Suppressor macrophage treated with lipopolysaccharide for 4 hours (primary cell): ENCODE results near the gene HBEGF.
"Not testable (repeated sequence)": the region's sequence is repeated elsewhere in the genome, so short reads cannot be mapped to it uniquely, and the experiment has no call there.

ENCODE experiments used
- DNase-seq: peaks from one replicate; pipeline ENCODE4 v3.0.0-alpha.2; 2020

The HBEGF gene

DNA sequence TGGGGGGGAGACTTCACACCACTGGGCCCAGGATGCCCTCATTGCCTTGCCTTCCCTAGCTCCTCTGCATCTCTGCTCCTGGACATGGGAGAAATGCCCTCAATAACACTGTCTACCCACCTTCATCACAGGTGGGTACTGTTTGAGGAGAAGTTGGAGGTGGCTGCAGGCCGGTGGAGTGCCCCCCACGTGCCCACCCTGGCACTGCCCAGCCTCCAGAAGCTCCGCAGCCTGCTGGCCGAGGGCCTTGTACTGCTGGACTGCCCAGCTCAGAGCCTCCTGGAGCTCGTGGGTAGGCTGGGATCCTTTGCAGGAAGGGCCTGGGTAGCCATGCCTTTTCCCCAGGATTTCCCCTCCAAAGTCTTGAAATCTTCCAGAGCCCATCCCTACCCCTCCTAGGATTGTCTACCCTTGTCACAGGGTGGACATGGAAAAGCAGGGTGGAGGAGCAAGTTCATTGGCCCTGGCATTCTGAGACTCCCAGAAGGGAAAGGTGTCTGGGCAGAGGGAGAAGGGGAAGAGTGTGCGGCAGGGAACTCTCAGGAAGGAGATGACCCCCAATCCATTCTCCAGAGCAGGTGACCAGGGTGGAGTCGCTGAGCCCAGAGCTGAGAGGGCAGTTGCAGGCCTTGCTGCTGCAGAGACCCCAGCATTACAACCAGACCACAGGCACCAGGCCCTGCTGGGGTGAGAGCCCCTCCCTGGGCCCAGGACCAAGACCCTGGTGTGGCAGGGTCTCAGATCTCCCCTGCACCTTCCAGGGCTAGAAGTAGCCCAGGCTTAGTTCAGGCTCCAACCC is 14.5 kb upstream of the HBEGF start:
- no peak for DNase-seq

DNA sequence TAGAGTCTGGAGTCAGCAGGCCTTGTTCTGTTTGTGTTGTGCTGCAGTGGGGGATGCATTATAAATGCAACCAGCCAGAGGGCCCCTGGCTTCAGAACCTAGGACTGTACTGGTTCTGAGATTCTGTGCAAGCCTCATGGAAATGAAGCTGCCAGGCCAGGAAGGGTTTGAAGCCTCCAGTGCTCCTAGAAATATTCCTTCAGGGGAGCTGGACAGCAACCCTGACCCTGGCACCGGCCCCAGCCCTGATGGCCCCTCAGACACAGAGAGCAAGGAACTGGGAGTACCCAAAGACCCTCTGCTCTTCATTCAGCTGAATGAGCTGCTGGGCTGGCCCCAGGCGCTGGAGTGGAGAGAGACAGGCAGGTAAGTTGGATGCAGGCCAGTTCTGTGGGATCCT is 13.7 kb upstream of the HBEGF start, which contains the start of gene SLC4A9:
Gene SLC4A9, plus strand, starts transcription at position 94 of the 400 bp plus-strand sequence. Its CDS starts 43 bp downstream, at position 137.
- no peak for DNase-seq

DNA sequence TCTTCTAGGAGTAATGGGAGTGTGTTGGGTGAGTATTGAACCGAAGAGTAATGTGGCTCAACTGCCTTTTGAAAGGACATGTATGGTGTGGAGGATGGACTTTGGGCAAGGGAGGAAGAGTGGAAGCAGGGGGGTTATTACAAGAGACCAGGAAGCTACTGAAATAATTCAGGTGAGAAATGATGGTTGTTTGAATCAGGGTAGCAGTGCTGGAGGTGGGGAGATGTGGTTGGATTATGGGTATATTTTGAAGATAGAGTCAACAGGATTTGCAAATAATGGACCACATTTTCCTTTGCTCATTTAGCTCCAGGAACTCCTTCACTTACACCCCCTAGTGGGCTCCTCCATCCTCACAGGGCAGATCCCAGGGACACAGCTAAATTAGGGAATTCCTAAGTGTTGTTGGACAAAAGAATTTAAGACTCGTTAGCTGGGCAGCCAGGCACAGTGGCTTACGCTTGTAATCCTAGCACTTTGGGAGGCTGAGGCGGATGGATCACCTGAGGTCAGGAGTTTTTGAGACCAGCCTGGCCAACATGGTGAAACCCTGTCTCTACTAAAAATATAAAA is 12.4 kb upstream of the HBEGF start:
- peak; percentile 36 for DNase-seq

DNA sequence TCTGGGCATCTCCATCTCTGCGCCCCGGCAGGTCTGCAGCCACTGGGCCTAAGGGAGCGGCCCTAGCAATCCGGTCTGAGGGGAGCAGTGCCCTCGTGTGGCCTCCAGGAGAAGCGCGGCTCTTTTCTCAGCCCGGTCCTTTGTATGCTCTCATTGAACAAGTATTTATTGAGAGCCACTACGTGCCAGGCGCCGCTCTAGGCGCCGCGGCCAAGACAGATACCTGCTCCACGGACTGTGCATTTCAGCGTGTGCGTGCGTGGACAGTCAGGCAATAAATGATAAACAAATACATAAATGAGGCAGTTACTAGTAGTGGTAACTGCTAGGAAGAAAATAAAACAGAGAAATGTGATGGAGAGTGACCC is 11.3 kb upstream of the HBEGF start:
- peak; percentile 86 for DNase-seq

DNA sequence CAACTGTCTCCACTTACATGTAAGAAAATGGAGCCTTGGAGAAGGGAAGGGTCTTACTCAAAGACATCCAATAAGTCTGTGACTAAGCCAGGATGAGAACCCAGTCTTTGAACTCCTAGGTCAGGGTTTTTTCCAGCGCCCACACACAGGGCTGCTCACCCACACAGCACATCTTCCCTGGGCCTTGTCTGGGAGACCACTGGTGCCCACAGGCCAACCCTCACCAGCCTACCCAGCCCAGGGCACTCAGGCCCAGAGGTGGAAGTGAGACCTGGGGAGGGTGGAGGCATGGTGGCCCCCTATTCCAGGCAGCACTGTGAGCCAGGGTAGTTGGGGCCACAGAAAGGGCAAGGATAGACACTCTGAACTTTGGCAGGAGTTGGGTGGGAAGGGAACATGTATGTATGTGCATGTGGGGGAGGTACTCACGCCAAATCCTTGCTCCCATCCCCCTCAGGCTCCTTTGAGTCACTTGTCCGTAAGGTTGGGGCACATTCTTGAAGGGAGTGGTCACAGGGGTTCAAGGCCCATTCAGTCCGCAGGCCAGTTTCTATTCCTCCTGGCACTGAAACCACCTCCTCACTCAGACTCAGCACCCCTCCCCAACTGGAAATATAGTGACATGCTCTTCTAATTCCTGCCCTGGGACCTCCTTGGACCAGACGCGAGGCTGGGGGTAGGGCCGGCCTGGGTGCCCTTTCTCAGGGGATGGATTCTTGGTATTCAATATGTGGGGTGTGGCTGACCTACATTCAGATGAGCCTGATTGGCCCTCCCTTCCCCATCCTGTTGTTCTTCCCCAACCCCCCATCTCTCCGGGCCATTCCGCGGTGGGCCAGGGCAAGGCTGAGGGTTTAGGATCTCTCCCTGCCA is 10.7 kb upstream of the HBEGF start:
- peak; percentile 38 for DNase-seq

DNA sequence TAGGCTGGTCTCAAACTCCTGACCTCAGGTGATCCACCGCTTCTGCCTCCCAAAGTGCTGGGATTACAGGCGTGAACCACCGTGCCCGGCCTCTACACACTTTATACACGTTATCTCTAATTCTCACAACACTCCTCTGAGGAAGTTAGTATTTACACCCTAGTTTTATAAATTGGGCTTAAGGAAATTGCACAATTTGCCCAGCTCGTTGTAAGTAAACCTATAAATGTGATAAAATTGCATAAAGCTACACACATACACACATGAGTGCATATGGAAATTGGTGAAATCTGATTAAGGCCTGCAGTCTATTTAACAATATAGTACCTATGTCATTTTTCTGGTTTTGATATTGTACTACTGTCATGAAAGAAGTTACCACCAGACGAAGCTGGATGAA is 9.1 kb upstream of the HBEGF start:
- DNase-seq, result no peak

DNA sequence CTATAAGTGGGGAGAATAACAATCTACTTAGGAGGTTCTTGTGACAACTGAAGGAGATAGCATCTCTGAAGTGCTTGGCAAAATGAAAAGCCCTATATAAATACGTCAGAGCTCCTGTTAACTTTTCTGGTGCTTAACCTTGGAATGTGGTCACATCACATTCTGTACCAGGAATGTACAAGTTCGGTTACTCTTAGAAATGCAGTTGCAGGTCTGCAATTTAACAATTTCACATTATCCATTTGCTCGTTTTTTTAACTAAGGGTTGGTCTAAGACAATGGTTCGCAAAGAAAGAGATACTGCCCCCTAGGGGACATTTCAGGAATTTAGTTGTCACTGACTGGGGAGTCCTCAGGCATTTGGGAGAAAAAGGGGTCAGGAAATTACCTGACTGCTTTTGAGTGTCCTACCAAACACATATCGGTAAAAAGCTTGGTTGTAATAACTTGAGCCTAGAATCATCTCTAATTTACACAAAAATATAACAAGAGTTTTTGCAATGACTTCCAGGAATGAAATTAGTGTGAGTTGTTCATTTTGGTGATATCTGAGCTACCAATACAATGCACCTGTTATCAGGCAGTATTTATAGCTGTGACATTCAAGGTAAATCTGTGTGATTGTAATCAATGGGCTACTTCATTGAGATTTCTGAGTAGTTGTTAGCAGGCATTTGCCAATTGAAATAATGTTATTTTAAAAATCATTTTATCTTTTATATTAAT is 5.4 kb upstream of the HBEGF start:
- DNase-seq, result peak; percentile 91

DNA sequence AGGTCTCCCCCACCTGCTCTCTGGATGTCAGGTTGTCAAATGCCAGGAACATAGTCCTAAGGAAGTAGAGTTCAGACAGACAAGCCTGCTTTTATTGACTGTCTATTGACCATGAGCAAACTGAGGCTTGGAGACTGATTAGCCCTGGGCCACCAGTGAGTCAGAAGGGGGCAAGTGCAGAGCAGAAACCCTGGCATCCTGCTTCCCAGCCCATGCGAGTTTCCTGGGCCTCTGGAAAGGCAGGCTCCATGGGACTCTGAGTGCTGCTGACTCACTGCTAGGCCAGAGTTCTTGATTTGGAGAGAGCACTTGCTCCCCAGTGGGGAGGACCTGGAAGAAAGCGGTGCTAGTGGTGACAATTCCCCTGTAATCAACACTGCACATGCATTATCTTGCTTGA is 2.8 kb upstream of the HBEGF start:
- no peak for DNase-seq

DNA sequence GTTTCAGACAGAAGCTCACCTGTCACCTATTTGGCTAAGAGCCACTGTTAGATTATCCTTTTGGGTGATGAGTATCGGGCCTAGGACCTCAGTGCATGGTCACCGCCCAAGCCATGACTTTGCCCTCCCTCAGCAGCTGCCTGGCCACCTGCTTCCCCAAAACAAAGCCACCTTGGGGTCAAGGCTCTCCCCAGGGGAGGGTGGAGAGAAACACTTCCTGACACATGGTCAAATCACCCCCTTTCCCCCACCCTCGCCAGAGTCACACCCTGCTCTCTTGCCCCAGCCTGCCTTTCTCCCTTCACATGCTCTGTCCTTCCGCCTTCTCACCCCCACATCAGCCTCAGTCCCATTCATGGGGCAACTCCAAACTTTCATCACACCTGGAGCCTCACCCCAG is 1.7 kb upstream of the HBEGF start:
- no peak for DNase-seq

DNA sequence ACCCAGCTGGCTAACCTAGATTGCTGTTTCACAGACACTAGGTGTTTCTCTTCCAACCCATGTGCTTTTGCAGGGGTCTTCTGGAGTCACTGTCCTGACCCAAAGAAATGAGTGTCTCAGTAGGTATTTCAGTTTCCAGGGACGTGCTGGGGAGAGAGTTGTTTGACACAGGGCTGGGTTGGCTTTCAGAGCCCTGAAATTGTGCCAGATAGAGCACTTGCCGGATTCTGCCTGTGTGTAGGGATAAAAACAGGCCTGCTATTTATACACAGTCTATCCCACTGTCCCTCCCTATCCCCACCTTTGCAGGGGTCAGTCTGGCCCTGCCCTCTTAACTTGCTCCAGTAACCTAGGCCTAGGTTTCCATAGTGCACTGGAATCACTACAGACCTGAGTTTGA is 957 bp upstream of the HBEGF start:
- no peak for DNase-seq

DNA sequence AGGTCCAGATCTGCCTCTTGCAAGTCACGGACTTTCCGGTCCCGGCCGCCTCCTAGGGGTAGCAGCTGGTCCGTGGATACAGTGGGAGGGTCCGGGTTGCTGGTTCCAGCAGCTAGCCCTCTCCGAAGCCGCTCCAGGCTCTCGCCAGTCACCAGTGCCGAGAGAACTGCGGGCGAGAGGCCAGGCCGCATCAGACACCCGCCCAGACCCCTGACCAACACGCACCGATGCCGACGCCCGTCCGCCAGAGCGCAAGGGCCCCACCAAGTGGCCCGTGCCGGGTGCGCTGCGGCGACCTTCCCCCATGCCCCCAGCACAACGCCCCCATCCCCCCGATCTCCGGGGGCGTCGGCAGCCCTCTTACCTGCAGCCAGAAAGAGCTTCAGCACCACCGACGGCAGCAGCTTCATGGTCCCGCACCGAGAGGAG is 470 bp downstream of the HBEGF start:
- DNase-seq, result peak; percentile 48

DNA sequence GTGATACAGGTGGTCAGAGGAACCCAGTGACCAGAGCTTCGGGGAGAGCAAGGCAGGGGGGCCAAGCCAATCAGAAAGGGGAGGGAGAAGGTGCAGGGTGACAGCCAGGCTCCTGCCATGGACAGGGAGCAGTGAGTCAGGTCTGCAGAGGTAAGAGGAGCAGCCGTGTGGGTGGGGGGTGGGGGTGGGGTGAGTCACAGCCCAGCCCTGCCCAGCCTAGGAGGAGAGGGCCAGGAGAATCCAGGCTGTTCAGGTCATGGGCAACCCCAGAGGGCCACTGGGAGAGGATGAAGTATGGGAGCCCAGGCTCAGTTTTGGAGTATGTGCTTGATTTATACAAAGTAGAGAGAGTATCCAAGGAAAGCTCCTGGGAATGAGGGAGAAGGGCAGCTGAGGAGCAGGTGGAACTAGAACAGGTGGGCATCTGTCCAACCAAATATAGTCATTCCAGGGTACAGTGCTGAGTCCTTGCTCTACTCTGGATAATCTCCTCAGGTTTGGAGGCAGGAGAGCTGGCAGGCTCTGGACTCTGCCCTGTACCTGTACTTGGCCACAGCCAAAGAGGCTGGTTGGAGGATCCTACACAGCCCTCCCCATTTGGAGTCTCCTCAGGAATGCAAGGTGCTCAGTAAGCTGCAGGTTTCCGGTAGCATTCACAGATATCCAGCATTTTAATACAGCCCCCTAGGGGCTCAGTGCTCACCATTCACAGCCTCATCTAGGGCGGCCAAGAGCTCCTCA is 1.6 kb downstream of the HBEGF start:
- DNase-seq, result no peak

DNA sequence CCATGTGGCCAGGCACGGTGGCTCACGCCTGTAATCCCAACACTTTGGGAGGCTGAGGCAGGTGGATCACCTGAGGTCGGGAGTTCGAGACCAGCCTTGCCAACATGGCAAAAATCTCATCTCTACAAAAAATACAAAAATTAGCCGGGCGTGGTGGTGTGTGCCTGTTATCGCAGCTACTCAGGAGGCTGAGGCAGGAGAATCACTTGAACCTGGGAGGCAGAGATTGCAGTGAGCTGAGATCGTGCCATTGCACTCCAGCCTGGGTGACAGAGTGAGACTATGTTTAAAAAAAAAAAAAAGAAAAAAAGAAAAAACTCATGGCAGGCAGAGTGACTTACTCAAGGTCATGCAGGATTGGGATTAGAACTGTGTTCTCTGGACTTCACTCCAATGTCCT is 2.6 kb downstream of the HBEGF start:
- not testable (repeated sequence) for DNase-seq

DNA sequence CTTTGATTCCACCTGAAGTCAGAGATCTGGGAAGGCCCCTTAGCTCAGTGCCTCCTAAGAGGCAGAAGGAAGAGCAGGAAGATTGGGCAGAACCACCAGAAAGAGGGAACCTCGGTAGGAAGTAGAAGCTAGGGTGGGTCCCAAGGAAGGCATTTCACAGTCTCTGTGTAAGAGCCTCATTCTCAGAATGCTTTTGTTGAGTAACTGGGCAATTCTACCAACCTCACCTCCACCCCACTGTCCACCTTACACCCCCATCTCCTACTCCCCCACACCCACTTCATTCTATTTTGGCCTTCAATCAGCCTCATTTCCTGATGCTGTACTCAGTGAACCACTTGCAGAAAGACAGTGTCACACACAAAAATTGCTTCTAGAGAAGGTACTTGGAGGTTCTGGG is 3.5 kb downstream of the HBEGF start:
- DNase-seq, result no peak

DNA sequence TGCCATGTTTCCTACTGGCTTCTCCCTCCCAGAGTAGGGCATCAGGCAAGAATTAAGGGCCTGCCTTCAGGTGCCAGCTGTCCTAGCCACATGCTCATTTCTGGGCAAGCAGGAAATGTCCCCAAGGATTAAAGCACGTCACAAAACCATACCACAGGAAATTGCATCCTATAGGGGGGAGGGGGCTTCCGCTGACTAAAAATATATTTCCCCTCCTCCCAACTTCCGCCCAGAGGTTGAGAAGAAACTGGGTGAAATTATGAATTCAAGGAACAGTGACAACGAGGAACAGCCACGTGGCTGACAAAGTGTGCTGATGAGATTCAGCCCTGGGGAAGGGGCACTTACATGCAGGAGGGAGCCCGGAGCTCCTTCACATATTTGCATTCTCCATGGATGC is 4.1 kb downstream of the HBEGF start:
- DNase-seq, result peak; percentile 67

DNA sequence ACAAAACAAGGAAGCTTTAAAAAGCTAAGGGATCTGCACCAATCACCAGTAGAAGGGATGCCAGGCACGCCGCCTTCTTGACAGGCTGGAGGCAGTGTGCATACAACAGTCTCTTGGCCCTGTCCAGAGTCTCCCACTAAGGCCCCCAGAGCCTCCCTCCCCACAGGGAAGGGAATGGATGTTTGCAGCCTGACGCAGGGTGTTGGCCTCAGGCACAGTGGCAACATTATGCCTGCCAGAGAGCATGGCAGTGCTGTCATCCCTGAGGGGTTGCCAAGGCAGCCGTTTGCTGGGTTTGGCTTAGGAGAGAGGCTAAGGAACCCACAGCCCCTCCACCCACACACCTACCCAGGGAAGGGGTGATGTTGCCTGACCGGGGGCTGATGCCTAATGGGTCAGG is 4.8 kb downstream of the HBEGF start:
- no peak for DNase-seq

DNA sequence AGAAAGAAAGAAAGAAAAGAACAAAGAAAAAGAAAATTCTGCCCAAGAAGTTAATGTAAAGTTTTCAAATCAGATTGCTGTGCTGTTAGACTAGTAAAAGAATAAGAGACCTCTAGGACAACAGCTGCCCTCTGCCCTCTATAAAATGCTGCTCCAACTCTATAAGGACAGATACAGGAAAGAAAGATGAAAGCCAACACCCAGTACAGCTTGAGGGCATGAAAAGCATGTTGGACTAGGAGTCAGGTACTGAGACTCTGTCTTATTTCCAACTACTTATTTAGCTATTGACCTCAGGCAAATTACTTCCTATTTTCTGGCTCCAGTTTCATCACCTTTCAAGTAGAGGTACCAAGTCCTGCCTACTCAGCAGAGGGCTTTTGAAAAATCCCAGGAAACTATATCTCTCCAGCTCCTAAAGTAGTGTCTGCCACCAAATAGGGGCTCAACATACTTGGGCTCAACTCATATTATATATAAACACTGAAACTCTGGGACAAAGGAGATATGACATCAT is 5.7 kb downstream of the HBEGF start:
- no peak for DNase-seq

DNA sequence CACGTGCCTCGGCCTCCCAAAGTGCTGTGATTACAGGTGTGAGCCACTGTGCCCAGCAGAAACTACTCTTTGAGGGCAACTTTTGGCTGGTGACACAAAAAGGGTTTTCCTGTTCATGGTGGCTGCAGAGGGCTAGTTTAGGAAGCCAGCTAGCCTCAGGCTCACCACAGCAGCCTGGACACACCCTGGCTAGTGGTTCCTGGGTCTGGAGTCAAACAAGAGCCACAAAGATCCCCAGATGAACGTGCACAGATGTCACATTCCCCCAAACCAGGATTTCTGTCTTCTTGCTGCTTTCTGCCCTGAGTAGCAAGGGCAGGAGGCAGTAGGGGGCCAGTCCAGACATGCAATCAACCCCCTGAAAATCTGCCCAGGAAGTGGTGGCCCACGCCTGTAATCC is 6.8 kb downstream of the HBEGF start:
- DNase-seq, result no peak

DNA sequence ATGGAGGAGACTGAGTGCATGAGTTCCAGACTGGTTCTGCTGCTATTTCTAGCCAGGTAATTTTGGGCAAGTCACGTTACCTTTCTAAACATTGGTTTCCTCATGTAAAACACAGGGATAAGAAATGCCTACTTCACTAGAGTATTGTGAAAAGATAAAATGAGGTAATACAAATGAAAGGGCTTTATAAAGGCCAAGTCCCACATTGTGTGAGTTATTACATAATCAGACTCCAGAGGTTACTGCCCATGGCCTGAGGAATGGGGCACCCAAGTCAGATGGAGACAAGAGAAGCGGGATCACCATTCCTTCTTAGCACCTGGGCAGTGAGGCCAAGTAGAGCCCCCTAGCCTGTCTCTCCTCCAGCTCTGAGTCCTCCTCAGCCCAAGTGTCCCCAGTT is 7.5 kb downstream of the HBEGF start:
- peak; percentile 42 for DNase-seq

DNA sequence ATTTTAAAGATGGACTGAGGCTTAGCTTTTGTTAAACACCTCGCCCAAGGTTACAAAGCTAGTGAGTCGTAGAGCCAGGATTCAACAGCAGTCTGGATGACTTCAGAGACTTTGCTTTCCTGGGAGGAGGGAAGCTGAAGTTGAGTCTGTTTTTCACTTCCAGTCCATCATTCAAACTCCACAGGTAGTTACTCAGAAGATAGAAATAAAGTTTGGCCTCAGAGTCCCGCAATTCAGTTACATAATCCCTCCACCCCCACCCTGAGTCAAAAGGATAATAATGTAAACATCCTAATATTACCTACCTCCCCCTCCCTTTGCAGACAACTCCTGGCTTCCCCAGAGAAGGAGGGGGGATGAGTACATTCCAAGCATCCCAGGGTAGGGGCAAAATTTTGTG is 8.1 kb downstream of the HBEGF start:
- DNase-seq, result no peak

DNA sequence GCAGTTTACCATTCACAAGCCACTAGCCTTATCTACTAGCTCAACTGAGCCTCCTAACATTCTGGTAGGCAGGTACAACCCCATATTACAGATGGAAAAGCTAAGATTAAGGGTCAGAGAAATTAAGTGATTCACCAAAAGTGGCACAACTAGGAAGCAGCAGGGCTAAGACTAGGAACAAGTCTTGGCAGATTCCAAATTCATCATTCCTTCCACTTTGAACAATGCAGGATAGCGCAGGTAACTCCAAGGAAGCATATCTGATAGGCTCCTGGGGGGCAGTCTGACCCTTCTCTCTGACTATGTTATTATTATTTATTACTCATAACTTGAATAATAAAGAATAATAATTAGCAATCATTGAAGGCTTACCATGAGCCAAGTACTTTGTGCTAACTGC is 8.5 kb downstream of the HBEGF start:
- no peak for DNase-seq

DNA sequence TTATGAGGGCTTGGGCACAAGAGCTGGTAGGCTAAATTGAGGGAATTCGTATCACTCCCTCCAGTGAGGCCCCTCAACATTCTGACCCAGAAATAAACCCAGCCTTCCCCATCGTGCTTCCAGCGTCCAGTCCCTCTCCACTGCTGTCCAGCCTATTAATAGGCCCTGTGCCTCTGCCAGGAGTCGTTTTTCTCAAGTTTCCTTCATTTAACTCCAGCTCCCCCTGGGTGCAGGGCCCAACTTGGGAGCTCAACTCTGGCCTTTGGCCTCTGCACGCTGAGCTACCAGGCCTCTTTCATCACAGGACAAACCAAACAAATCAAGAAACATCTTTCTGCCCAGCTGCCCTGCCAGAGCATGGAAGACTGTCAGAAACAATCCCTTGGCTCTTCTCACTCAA is 10.0 kb downstream of the HBEGF start:
- no peak for DNase-seq
